ENCODE measurements around the gene SLC35E1.

Gene SLC35E1

GRCh38 chr19:16519230-16519687, 53.0 kb downstream of the SLC35E1 start:
- H3K4me1 ChIP-seq (ENCODE audit: control insufficient read depth, low read length), result no peaks in the 10 kb centered on the region
- TF ChIP-seq CTCF (IDR thresholded peaks at IDR 0.05; ENCODE audit: low read depth, low read length, poor library complexity, severe bottlenecking) (no peak), EZH2phosphoT487 (IDR thresholded peaks at IDR 0.05; ENCODE audit: borderline replicate concordance, low read length) (no peak)

GRCh38 chr19:16518483-16519229, 53.6 kb downstream of the SLC35E1 start:
- H3F3A ChIP-seq (ENCODE audit: control insufficient read depth, insufficient read depth), result peaks cover 7% of the 10 kb centered on the region; the same call in 1 of the 2 replicates
- no peak overlapping the region for H3K4me3 ChIP-seq (ENCODE audit: low read length)
- no peak overlapping the region for H3K4me2 ChIP-seq (ENCODE audit: low read length)
- no peaks in the 10 kb centered on the region for H3K79me2 ChIP-seq (ENCODE audit: control insufficient read depth, low read length)
- H3K9me2 ChIP-seq (replicated peaks; ENCODE audit: control insufficient read depth, low read length), result no peaks in the 10 kb centered on the region
- 0 out of 2 replicates have a peak, but pooled peaks cover 3% of the 10 kb centered on the region for H4K20me1 ChIP-seq (ENCODE audit: control insufficient read depth, insufficient read depth, low read depth, low read length)
- peaks cover 78% of the 10 kb centered on the region for H3K36me3 ChIP-seq (ENCODE audit: control insufficient read depth, low read length)
- no peaks in the 10 kb centered on the region for H3K27me3 ChIP-seq (ENCODE audit: control insufficient read depth, low read length)
- TF ChIP-seq CTCF (IDR thresholded peaks at IDR 0.05; ENCODE audit: low read depth, low read length, poor library complexity, severe bottlenecking) (peak; percentile 34), EZH2phosphoT487 (IDR thresholded peaks at IDR 0.05; ENCODE audit: borderline replicate concordance, low read length) (no peak)
- no peaks in the 10 kb centered on the region for H3K9me3 ChIP-seq (ENCODE audit: control insufficient read depth, insufficient read depth, low read length)
- H3K27ac ChIP-seq (ENCODE audit: low read depth, low read length), result no peak overlapping the region
- H3K4me1 ChIP-seq (ENCODE audit: control insufficient read depth, low read length), result no peaks in the 10 kb centered on the region

More at GRCh38 chr19:16519230-16519687, 53.0 kb downstream of the SLC35E1 start:
- no peaks in the 10 kb centered on the region for H3K9me3 ChIP-seq (ENCODE audit: control insufficient read depth, insufficient read depth, low read length)
- H3K27me3 ChIP-seq (ENCODE audit: control insufficient read depth, low read length), result no peaks in the 10 kb centered on the region
- no peaks in the 10 kb centered on the region for H3K9me2 ChIP-seq (replicated peaks; ENCODE audit: control insufficient read depth, low read length)
- H3K27ac ChIP-seq (ENCODE audit: low read depth, low read length), result no peak overlapping the region
- no peak overlapping the region for H3K4me3 ChIP-seq (ENCODE audit: low read length)
- no peaks in the 10 kb centered on the region for H3K79me2 ChIP-seq (ENCODE audit: control insufficient read depth, low read length)
- peaks cover 7% of the 10 kb centered on the region; the same call in 1 of the 2 replicates for H3F3A ChIP-seq (ENCODE audit: control insufficient read depth, insufficient read depth)
- H4K20me1 ChIP-seq (ENCODE audit: control insufficient read depth, insufficient read depth, low read depth, low read length), result 0 out of 2 replicates have a peak, but pooled peaks cover 3% of the 10 kb centered on the region
- H3K4me2 ChIP-seq (ENCODE audit: low read length), result no peak overlapping the region
- H3K36me3 ChIP-seq (ENCODE audit: control insufficient read depth, low read length), result peaks cover 83% of the 10 kb centered on the region

GRCh38 chr19:16518061-16518460, 54.2 kb downstream of the SLC35E1 start:
- Histone ChIP-seq H3K4me3 (ENCODE audit: low read length) (no peak overlapping the region), H3K4me2 (ENCODE audit: low read length) (no peak overlapping the region), H3K9me2 (replicated peaks; ENCODE audit: control insufficient read depth, low read length) (no peaks in the 10 kb centered on the region), H3K79me2 (ENCODE audit: control insufficient read depth, low read length) (no peaks in the 10 kb centered on the region), H4K20me1 (ENCODE audit: control insufficient read depth, insufficient read depth, low read depth, low read length) (0 out of 2 replicates have a peak, but pooled peaks cover 3% of the 10 kb centered on the region), H3K27ac (ENCODE audit: low read depth, low read length) (no peak overlapping the region), H3K36me3 (ENCODE audit: control insufficient read depth, low read length) (peaks cover 73% of the 10 kb centered on the region), H3F3A (ENCODE audit: control insufficient read depth, insufficient read depth) (peaks cover 7% of the 10 kb centered on the region; the same call in 1 of the 2 replicates), H3K4me1 (ENCODE audit: control insufficient read depth, low read length) (no peaks in the 10 kb centered on the region), H3K27me3 (ENCODE audit: control insufficient read depth, low read length) (no peaks in the 10 kb centered on the region), H3K9me3 (ENCODE audit: control insufficient read depth, insufficient read depth, low read length) (no peaks in the 10 kb centered on the region)
- TF ChIP-seq CTCF (IDR thresholded peaks at IDR 0.05; ENCODE audit: low read depth, low read length, poor library complexity, severe bottlenecking) (no peak), EZH2phosphoT487 (IDR thresholded peaks at IDR 0.05; ENCODE audit: borderline replicate concordance, low read length) (no peak)
